SJSA1 (cell line): ENCODE data around the gene CELF1. TPM values are rescaled to one million over a fixed set of nuclear protein-coding genes. Genes with fewer than 3 reads are reported as not detected.
A peak's percentile ranks its signal among the peaks of the same experiment; 100 is the strongest.
"Not testable (repeated sequence)": the region's sequence is repeated elsewhere in the genome, so short reads cannot be mapped to it uniquely, and the experiment has no call there.

Source experiments
- DNase-seq, 2 experiments: peaks; one replicate each; pipeline ENCODE4 v3.0.0-alpha.2; 2015 to 2020; ENCODE audit warnings: low spot score in 2 of 2, low read depth in 1 of 2
- H3K27ac ChIP-seq: fragments of 250-450 bp; sonication (Bioruptor Pico); 2 replicates; pipeline ENCODE4 v1.5.1; 2020; ENCODE audit warnings: mild to moderate bottlenecking, moderate library complexity
- H3K27me3 ChIP-seq: fragments of 250-450 bp; sonication (Bioruptor Pico); replicated peaks from 2 replicates; pipeline ENCODE4 v1.5.1; 2020; ENCODE audit warnings: mild to moderate bottlenecking, moderate library complexity
- H3K36me3 ChIP-seq: fragments of 250-450 bp; sonication (Bioruptor Pico); 2 replicates; pipeline ENCODE4 v1.5.1; 2020; ENCODE audit warnings: mild to moderate bottlenecking
- H3K4me1 ChIP-seq: fragments of 250-450 bp; sonication (Bioruptor Pico); replicated peaks from 2 replicates; pipeline ENCODE4 v1.6.1; 2021; ENCODE audit warnings: mild to moderate bottlenecking
- H3K4me3 ChIP-seq: fragments of 250-450 bp; sonication (Bioruptor Pico); 2 replicates; pipeline ENCODE4 v1.5.1; 2020; ENCODE audit warnings: mild to moderate bottlenecking
- H3K9me3 ChIP-seq: fragments of 250-450 bp; sonication (Bioruptor Pico); replicated peaks from 2 replicates; pipeline ENCODE4 v1.5.1; 2020; ENCODE audit warnings: mild to moderate bottlenecking
- total RNA-seq: library from RNA; depleted of rRNA; stranded (reverse); fragments of >200 nt; shearing (Covaris generic); gene quantifications from 2 replicates; pipeline ENCODE4 v1.2.3, GENCODE V29; 2014

Gene CELF1
- total RNA-seq, 1 experiment from 2014 or later: 77.6 TPM

- no peak for DNase-seq
- no peaks in the 10 kb centered on the region for H3K4me1 ChIP-seq
- H3K9me3 ChIP-seq: no peaks in the 10 kb centered on the region
- no peaks in the 10 kb centered on the region for H3K27me3 ChIP-seq
- H3K36me3 ChIP-seq: peaks cover 62% of the 10 kb centered on the region
- H3K27ac ChIP-seq: no peak overlapping the region
- no peak overlapping the region for H3K4me3 ChIP-seq
Measured at GRCh38 chr11:47464483-47464882, 88.4 kb downstream of the CELF1 start.

DNA sequence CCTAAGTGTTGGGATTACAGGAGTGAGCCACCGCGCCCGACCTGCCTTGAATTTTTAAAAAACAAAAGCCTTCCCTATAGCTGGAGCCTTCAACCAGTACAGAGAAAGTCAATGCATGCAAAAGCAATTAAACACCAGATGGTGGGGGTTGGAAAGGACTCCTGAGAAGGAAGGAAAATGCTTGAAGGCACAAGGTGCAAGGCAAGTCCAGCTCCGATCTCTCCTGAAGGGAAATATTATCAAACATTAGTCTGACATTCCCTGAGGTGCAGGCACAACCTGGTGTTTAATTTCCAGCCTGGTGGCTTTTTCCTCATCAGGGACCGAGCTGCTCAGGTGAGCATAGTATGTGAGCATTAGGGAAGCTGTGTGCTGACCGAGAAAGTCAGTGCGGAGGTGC, 91.1 kb downstream of the CELF1 start:
- H3K4me1 ChIP-seq: no peaks in the 10 kb centered on the region
- no peak overlapping the region for H3K4me3 ChIP-seq
- H3K36me3 ChIP-seq: peaks cover 40% of the 10 kb centered on the region
- no peak overlapping the region for H3K27ac ChIP-seq
- H3K9me3 ChIP-seq: no peaks in the 10 kb centered on the region
- no peaks in the 10 kb centered on the region for H3K27me3 ChIP-seq
- no peak for DNase-seq

DNA sequence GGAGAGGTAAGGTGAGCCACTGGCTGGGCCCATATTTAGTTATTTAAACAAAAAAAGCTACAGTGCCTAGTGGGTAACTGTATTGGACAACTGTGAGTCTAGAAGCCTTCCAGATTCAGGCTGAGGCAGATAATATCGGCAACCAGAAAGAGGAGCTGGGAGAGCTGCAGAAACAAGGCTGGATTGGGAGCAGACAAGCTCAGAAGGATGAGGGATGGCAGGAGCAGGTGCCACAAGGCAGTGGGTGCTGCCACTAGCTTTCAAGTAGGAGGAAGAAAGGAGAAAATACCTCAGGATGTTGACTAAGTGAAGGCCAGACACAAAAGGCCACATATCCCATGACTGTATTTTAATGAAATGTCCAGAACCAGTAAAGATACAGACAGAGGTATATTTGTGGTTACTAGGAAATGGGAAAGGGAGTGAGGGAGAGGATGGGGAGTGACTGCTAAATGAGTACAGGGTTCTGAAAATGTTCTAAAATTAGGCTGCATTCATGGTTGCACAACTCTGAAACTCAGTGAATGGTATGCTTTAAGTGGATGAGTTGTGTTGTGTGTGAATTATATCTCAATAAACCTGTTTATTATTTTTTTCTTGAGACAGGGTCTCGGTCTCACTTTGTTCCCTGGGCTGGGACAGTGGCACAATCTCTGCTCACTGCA, 92.2 kb downstream of the CELF1 start:
- no peaks in the 10 kb centered on the region for H3K27me3 ChIP-seq
- no peaks in the 10 kb centered on the region for H3K4me1 ChIP-seq
- DNase-seq: no peak
- peaks cover 34% of the 10 kb centered on the region for H3K36me3 ChIP-seq
- H3K9me3 ChIP-seq: no peaks in the 10 kb centered on the region
- no peak overlapping the region for H3K4me3 ChIP-seq
- no peak overlapping the region for H3K27ac ChIP-seq

DNA sequence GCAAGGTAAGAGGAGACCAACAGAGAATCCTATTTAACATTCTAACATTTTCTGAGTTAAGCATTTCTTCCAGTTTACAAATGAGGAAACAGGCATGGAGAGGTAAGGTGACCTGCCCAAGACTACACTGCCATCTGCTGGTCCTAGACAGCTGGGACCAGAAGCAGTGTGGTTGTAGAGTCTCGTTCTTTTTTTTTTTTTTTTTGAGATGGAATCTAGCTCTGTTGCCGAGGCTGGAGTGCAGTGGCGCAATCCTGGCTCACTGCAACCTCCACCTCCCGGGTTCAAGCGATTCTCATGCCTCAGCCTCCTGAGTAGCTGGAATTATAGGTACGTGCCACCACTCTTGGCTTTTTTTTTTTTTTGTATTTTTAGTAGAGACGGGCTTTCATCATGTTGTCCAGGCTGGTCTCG, 98.7 kb downstream of the CELF1 start:
- not testable (repeated sequence) for H3K4me3 ChIP-seq, H3K27ac ChIP-seq, H3K36me3 ChIP-seq, H3K9me3 ChIP-seq, H3K4me1 ChIP-seq, H3K27me3 ChIP-seq
- peak; percentile 34 to 68 for DNase-seq

DNA sequence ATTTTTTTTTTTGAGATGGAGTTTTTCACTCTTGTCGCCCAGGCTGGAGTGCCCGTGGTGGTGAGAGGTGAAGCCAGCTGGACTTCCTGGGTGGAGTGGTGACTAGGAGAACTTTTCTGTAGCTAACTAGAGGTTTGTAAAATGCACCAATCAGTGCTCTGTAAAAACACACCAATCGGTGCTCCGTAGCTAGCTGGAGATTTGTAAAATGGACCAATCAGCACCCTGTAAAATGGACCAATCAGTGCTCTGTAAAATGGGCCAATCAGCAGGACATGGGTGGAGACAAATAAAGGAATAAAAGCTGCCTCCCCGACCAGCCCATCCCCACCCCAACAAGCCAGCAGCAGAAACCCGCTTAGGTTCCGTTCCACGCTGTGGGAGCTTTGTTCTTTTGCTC, 99.6 kb downstream of the CELF1 start:
- H3K4me3 ChIP-seq: no peak overlapping the region
- H3K27ac ChIP-seq: no peak overlapping the region
- no peak for DNase-seq
- no peaks in the 10 kb centered on the region for H3K4me1 ChIP-seq
- H3K36me3 ChIP-seq: no peaks in the 10 kb centered on the region
- H3K9me3 ChIP-seq: no peaks in the 10 kb centered on the region
- no peaks in the 10 kb centered on the region for H3K27me3 ChIP-seq

- Histone ChIP-seq H3K36me3 (no peaks in the 10 kb centered on the region), H3K27ac (no peak overlapping the region), H3K4me3 (no peak overlapping the region), H3K27me3 (no peaks in the 10 kb centered on the region), H3K9me3 (no peaks in the 10 kb centered on the region), H3K4me1 (no peaks in the 10 kb centered on the region)
- DNase-seq: no peak
Measured at GRCh38 chr11:47451990-47452389, 100.9 kb downstream of the CELF1 start.

- H3K4me1 ChIP-seq: no peaks in the 10 kb centered on the region
- no peaks in the 10 kb centered on the region for H3K27me3 ChIP-seq
- H3K4me3 ChIP-seq: no peak overlapping the region
- H3K9me3 ChIP-seq: no peaks in the 10 kb centered on the region
- H3K27ac ChIP-seq: no peak overlapping the region
- no peak for DNase-seq
- H3K36me3 ChIP-seq: no peaks in the 10 kb centered on the region
Measured at GRCh38 chr11:47451436-47451835, 101.5 kb downstream of the CELF1 start.

DNA sequence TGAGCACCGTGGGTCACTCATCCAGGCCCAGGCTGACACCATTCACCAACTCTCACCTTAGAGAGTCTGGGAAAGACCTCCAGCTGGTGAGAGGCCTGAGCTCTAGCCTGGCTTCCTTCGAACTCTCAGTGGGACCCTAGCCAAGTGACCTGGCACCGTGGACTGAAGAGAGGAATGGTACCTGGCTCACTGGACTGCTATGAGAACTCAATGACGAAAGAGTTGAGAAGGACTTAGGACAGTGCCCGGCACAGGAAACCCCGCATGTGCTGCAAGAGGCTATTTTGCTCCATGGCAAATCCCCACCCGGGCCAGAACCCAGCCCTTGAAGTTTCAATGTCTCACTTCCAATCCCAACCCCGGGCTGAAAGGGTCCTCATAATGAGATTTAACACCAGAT, 103.4 kb downstream of the CELF1 start:
- DNase-seq: no peak
- Histone ChIP-seq H3K9me3 (no peaks in the 10 kb centered on the region), H3K36me3 (no peaks in the 10 kb centered on the region), H3K27me3 (no peaks in the 10 kb centered on the region), H3K27ac (no peak overlapping the region), H3K4me3 (no peak overlapping the region), H3K4me1 (no peaks in the 10 kb centered on the region)

DNA sequence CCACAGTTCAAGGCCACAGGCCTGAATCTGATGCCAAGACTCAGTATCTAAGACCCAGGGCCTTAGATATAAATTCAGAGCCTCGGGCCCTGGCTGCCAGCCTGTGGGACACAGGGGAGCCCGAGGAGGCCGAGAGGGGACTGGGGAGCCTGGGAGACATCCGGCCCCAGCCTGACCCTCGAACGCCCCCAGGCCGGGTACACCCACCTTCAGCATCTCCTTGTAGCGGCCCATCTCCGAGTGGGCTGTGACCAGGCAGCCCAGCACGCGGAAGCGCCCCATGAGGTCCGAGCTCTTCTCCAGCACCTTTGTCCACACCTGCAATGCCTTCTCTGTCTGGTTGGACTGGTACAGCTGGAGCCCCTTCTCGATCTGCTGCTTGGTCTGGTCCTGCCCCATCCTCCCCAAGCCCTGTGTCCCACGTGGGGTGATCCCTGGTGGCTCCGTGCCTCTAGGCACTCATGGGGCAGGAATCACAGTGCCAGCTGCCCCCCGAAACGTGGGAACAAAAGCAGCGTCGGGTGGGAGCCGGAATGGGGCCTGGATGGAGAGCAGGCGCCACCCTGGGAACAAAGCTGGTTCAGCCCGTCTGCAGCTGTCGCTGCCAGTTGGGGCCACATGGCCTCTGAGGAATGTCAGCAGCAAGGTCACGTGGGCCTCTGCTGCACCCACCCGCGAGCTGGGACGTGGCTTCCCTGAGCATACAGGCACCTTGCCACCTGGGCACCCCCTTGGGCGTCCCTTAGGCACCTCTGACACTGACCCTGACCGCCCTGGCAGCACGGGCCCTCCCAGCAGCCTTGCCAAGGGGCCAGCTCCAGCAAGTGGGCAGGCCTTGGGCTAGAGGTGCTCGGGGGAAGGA, 104.1 kb downstream of the CELF1 start, which contains the start of gene RAPSN:
Gene RAPSN (minus strand): TSS at position 571 of the 862 bp plus-strand sequence. CDS start 172 bp downstream, at position 399.
- H3K9me3 ChIP-seq: no peaks in the 10 kb centered on the region
- no peaks in the 10 kb centered on the region for H3K4me1 ChIP-seq
- H3K27ac ChIP-seq: no peak within 1 kb of the TSS
- no peaks in the 10 kb centered on the region for H3K36me3 ChIP-seq
- no peak for DNase-seq
- no peak within 1 kb of the TSS for H3K4me3 ChIP-seq
- no peaks in the 10 kb centered on the region for H3K27me3 ChIP-seq

GRCh38 chr11:47447906-47448305, 105.0 kb downstream of the CELF1 start:
- DNase-seq: no peak
- Histone ChIP-seq H3K27ac (no peak overlapping the region), H3K9me3 (no peaks in the 10 kb centered on the region), H3K27me3 (no peaks in the 10 kb centered on the region), H3K36me3 (no peaks in the 10 kb centered on the region), H3K4me3 (no peak overlapping the region), H3K4me1 (no peaks in the 10 kb centered on the region)

DNA sequence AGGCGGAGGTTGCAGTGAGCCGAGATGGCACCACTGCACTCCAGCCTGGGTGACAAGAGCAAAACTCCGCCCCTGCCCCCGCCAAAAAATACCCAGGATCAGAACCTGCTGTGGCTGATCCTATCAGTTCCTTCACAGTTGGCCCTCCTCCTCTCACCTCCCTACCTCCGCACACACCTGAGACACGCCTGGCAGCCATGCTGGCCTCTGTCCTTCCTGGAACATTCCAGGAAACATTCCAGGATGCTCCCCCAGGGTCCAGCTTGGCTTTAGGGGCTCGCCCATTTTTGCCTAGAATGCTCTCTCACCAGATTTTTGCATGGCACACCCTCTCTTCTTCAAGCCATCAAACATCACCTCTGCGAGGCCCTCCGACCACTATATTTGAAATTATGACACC, 106.1 kb downstream of the CELF1 start:
- Histone ChIP-seq H3K27me3 (no peaks in the 10 kb centered on the region), H3K36me3 (no peaks in the 10 kb centered on the region), H3K4me3 (no peak overlapping the region), H3K4me1 (no peaks in the 10 kb centered on the region), H3K9me3 (no peaks in the 10 kb centered on the region), H3K27ac (no peak overlapping the region)
- DNase-seq: no peak

DNA sequence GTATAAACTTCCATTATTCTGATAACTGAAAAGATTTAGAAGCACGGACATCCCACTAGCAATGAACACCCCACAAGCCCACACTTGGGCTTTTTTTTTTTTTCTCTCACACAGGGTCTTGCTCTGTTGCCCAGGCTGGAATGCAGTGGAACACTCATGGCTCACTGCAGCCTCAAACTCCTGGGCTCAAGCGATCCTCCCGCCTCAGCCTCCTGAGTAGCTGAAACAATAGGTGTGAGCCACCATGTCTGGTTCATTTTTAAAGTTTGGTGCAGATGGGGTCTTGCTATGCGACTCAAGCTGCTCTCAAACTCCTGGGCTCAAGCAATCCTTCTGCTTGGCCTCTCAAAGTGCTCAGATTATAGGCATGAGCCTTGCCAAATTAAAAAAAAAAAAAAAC, 107.1 kb downstream of the CELF1 start:
- no peak for DNase-seq

GRCh38 chr11:47443817-47444216, 109.1 kb downstream of the CELF1 start:
- Histone ChIP-seq H3K4me1 (no peaks in the 10 kb centered on the region), H3K27me3 (no peaks in the 10 kb centered on the region), H3K27ac (no peak overlapping the region), H3K9me3 (no peaks in the 10 kb centered on the region), H3K4me3 (no peak overlapping the region), H3K36me3 (no peaks in the 10 kb centered on the region)
- DNase-seq: no peak

More for the DNA sequence above, 107.1 kb downstream of the CELF1 start:
- no peak overlapping the region for H3K27ac ChIP-seq
- no peaks in the 10 kb centered on the region for H3K36me3 ChIP-seq
- H3K4me1 ChIP-seq: no peaks in the 10 kb centered on the region
- no peak overlapping the region for H3K4me3 ChIP-seq
- H3K9me3 ChIP-seq: no peaks in the 10 kb centered on the region
- H3K27me3 ChIP-seq: no peaks in the 10 kb centered on the region

- no peaks in the 10 kb centered on the region for H3K4me1 ChIP-seq
- H3K9me3 ChIP-seq: no peaks in the 10 kb centered on the region
- H3K27ac ChIP-seq: no peak overlapping the region
Measured at GRCh38 chr11:47443028-47443700, 109.8 kb downstream of the CELF1 start.

More at GRCh38 chr11:47443028-47443700, 109.8 kb downstream of the CELF1 start:
- H3K36me3 ChIP-seq: no peaks in the 10 kb centered on the region
- H3K4me3 ChIP-seq: no peak overlapping the region
- no peaks in the 10 kb centered on the region for H3K27me3 ChIP-seq
- DNase-seq: no peak
